Measurements from ENCODE around the gene SF1.

Gene SF1

GRCh38 chr11:64715756-64716472 is 62.4 kb downstream of the SF1 start:
- H2AFZ ChIP-seq (ENCODE audit: low read depth, low read length), result no peak overlapping the region
- TF ChIP-seq CTCF (IDR thresholded peaks at IDR 0.05; ENCODE audit: borderline replicate concordance, extremely low read depth, low read length, poor library complexity, severe bottlenecking) (no peak), EZH2 (IDR thresholded peaks at IDR 0.05; ENCODE audit: borderline replicate concordance, low read depth, low read length, severe bottlenecking) (no peak)
- no peak for DNase-seq
- H3K79me2 ChIP-seq (ENCODE audit: insufficient read depth, low read length), result no peaks in the 10 kb centered on the region
- no peaks in the 10 kb centered on the region for H3K4me1 ChIP-seq (ENCODE audit: insufficient read depth, low read length)
- H3K9me3 ChIP-seq (ENCODE audit: insufficient read depth, low read length, severe bottlenecking), result no peaks in the 10 kb centered on the region
- H3K36me3 ChIP-seq (ENCODE audit: insufficient read depth, low read length), result no peaks in the 10 kb centered on the region
- H4K20me1 ChIP-seq (ENCODE audit: insufficient read depth, low read length), result peaks cover 3% of the 10 kb centered on the region; the same call in 1 of the 2 replicates
- ATAC-seq (ENCODE audit: insufficient read depth, low read depth), result no peak
- no peak overlapping the region for H3K4me3 ChIP-seq (ENCODE audit: low read depth in 1 of 2, low read length in 2 of 2)
- no peak overlapping the region for H3K9ac ChIP-seq (ENCODE audit: low read depth, low read length)
- H3K4me2 ChIP-seq (ENCODE audit: insufficient read depth, low read length), result no peak overlapping the region
- no peak overlapping the region for H3K27ac ChIP-seq (ENCODE audit: low read length)
- peaks cover 10% of the 10 kb centered on the region for H3K27me3 ChIP-seq (ENCODE audit: insufficient read depth, low read length, poor library complexity)

GRCh38 chr11:64715110-64715509 is 63.2 kb downstream of the SF1 start:
- Histone ChIP-seq H3K4me2 (ENCODE audit: insufficient read depth, low read length) (no peak overlapping the region), H3K9me3 (ENCODE audit: insufficient read depth, low read length, severe bottlenecking) (no peaks in the 10 kb centered on the region)
- no peak for TF ChIP-seq CTCF (IDR thresholded peaks at IDR 0.05; ENCODE audit: borderline replicate concordance, extremely low read depth, low read length, poor library complexity, severe bottlenecking)
- TF ChIP-seq EZH2 (IDR thresholded peaks at IDR 0.05; ENCODE audit: borderline replicate concordance, low read depth, low read length, severe bottlenecking), result no peak

GRCh38 chr11:64714666-64715065 is 63.7 kb downstream of the SF1 start:
- Histone ChIP-seq H3K27me3 (ENCODE audit: insufficient read depth, low read length, poor library complexity) (peaks cover 10% of the 10 kb centered on the region), H3K4me2 (ENCODE audit: insufficient read depth, low read length) (no peak overlapping the region), H3K79me2 (ENCODE audit: insufficient read depth, low read length) (no peaks in the 10 kb centered on the region), H3K9ac (ENCODE audit: low read depth, low read length) (no peak overlapping the region), H3K27ac (ENCODE audit: low read length) (no peak overlapping the region), H2AFZ (ENCODE audit: low read depth, low read length) (no peak overlapping the region), H3K9me3 (ENCODE audit: insufficient read depth, low read length, severe bottlenecking) (no peaks in the 10 kb centered on the region), H3K4me3 (ENCODE audit: low read depth in 1 of 2, low read length in 2 of 2) (no peak overlapping the region), H3K36me3 (ENCODE audit: insufficient read depth, low read length) (no peaks in the 10 kb centered on the region), H3K4me1 (ENCODE audit: insufficient read depth, low read length) (no peaks in the 10 kb centered on the region), H4K20me1 (ENCODE audit: insufficient read depth, low read length) (peaks cover 3% of the 10 kb centered on the region; the same call in 1 of the 2 replicates)
- DNase-seq (no peak), ATAC-seq (ENCODE audit: insufficient read depth, low read depth) (no peak)
- TF ChIP-seq EZH2 (IDR thresholded peaks at IDR 0.05; ENCODE audit: borderline replicate concordance, low read depth, low read length, severe bottlenecking) (no peak), CTCF (IDR thresholded peaks at IDR 0.05; ENCODE audit: borderline replicate concordance, extremely low read depth, low read length, poor library complexity, severe bottlenecking) (no peak)

More at GRCh38 chr11:64715110-64715509, 63.2 kb downstream of the SF1 start:
- H3K27ac ChIP-seq (ENCODE audit: low read length), result no peak overlapping the region
- peaks cover 10% of the 10 kb centered on the region for H3K27me3 ChIP-seq (ENCODE audit: insufficient read depth, low read length, poor library complexity)
- no peaks in the 10 kb centered on the region for H3K36me3 ChIP-seq (ENCODE audit: insufficient read depth, low read length)
- DNase-seq, result no peak
- no peak overlapping the region for H2AFZ ChIP-seq (ENCODE audit: low read depth, low read length)
- H4K20me1 ChIP-seq (ENCODE audit: insufficient read depth, low read length), result peaks cover 3% of the 10 kb centered on the region; the same call in 1 of the 2 replicates
- H3K9ac ChIP-seq (ENCODE audit: low read depth, low read length), result no peak overlapping the region
- no peak overlapping the region for H3K4me3 ChIP-seq (ENCODE audit: low read depth in 1 of 2, low read length in 2 of 2)
- no peaks in the 10 kb centered on the region for H3K79me2 ChIP-seq (ENCODE audit: insufficient read depth, low read length)
- no peaks in the 10 kb centered on the region for H3K4me1 ChIP-seq (ENCODE audit: insufficient read depth, low read length)
- ATAC-seq (ENCODE audit: insufficient read depth, low read depth), result no peak
